WERI-Rb-1 (cell line): ENCODE measurements around the gene TRMT11.

Experiments
- DNase-seq: peaks from one replicate; pipeline ENCODE4 v3.0.0-alpha.2; 2020
- H3K27ac ChIP-seq: fragments of 250-450 bp; sonication (Bioruptor Pico); 2 replicates; pipeline ENCODE4 v1.5.1; 2020; ENCODE audit warnings: mild to moderate bottlenecking, moderate library complexity
- H3K27me3 ChIP-seq: fragments of 250-450 bp; sonication (Bioruptor Pico); 2 replicates; pipeline ENCODE4 v1.5.1; 2021; ENCODE audit warnings: mild to moderate bottlenecking, low read depth, moderate library complexity; ENCODE audit not compliant: insufficient read depth, severe bottlenecking
- H3K36me3 ChIP-seq: fragments of 250-450 bp; sonication (Bioruptor Pico); 2 replicates; pipeline ENCODE4 v1.5.1; 2020; ENCODE audit warnings: mild to moderate bottlenecking, moderate library complexity
- H3K4me3 ChIP-seq: 2 replicates; pipeline ENCODE4 v1.5.1; 2011; ENCODE audit warnings: low read depth, mild to moderate bottlenecking, control low read depth, low read length
- H3K9me3 ChIP-seq: fragments of 250-450 bp; sonication (Bioruptor Pico); 2 replicates; pipeline ENCODE4 v1.5.1; 2021; ENCODE audit warnings: mild to moderate bottlenecking, moderate library complexity; ENCODE audit not compliant: severe bottlenecking
- CTCF ChIP-seq: IDR thresholded peaks from 2 replicates; pipeline ENCODE4 v1.5.1; 2011; ENCODE audit warnings: low read depth, mild to moderate bottlenecking, control low read depth, inconsistent platforms, low read length

The TRMT11 gene

DNA sequence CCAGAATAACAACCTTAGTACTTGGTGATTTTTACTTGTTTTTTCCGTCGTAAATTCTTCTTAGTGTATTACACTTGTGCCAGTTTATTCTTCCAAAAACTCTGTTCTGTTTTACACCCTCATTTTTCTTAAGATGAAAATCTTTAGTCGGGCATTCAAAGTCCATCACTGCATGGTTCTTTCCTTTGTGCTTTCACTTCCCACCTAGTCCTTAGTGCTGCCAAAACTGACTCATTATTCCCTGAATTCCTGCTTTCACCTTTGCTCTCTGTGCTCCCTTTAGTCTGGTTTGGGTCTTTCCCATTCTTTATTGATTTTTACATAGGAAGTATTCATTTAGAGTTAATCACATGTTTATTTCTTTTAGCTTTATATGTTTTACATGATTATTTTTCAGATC, 3.3 kb downstream of the TRMT11 start:
- Histone ChIP-seq H3K9me3 (no peaks in the 10 kb centered on the region), H3K27ac (no peak overlapping the region), H3K4me3 (no peak overlapping the region), H3K36me3 (no peaks in the 10 kb centered on the region), H3K27me3 (no peaks in the 10 kb centered on the region)
- TF ChIP-seq CTCF, result no peak
- no peak for DNase-seq

- H3K4me3 ChIP-seq, result no peak overlapping the region
- TF ChIP-seq CTCF, result no peak
- H3K27me3 ChIP-seq, result no peaks in the 10 kb centered on the region
- no peak overlapping the region for H3K27ac ChIP-seq
- no peaks in the 10 kb centered on the region for H3K36me3 ChIP-seq
- H3K9me3 ChIP-seq, result no peaks in the 10 kb centered on the region
- no peak for DNase-seq
These were observed 5.3 kb downstream of the TRMT11 start for GRCh38 chr6:125991653-125992052.

DNA sequence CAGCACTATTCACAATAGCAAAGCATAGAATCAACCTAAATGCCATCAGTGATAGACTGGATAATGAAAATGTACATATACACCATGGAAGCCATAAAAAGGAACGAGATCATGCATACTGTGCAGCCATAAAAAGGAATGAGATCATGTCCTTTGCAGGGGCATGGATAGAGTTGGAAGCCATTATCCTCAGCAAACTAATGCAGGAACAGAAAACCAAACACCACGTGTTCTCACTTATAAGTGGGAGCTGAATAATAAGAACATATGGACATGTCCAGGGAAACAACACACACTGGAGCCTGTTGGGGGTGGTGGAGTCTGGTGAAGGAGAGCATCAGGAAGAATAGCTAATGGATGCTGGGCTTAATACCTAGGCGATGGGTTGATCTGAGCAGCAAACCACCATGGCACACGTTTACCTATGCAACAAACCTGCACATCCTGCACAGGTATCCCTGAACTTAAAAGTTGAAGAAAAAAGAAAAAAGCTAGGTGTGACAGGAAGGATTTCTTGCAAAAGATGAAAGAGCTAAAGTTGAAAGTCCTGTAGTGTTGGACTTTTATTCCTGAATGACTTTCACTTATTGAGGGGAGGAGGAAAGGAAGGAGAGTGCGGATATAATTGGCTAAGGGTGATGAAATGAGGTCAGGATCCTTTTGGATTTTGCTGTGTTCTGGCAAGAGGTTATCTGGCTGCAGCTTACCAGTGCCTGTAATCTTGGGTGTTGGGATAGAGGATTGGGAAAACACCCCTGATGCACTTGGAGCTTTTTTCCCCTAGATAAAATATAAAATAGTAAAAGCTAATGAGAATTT, 8.5 kb downstream of the TRMT11 start:
- no peak overlapping the region for H3K27ac ChIP-seq
- peak; percentile 15 for DNase-seq
- no peaks in the 10 kb centered on the region for H3K27me3 ChIP-seq
- H3K9me3 ChIP-seq, result no peaks in the 10 kb centered on the region
- H3K4me3 ChIP-seq, result no peak overlapping the region
- peaks cover 21% of the 10 kb centered on the region; the same call in 1 of the 2 replicates for H3K36me3 ChIP-seq
- TF ChIP-seq CTCF, result no peak

GRCh38 chr6:125995972-125996580, 9.7 kb downstream of the TRMT11 start:
- Histone ChIP-seq H3K27ac (no peak overlapping the region), H3K9me3 (no peaks in the 10 kb centered on the region), H3K4me3 (no peak overlapping the region), H3K27me3 (no peaks in the 10 kb centered on the region), H3K36me3 (peaks cover 30% of the 10 kb centered on the region)
- DNase-seq, result peak; percentile 51
- TF ChIP-seq CTCF, result peak; percentile 76

- Histone ChIP-seq H3K9me3 (no peaks in the 10 kb centered on the region), H3K4me3 (no peak overlapping the region), H3K36me3 (peaks cover 46% of the 10 kb centered on the region), H3K27me3 (no peaks in the 10 kb centered on the region), H3K27ac (no peak overlapping the region)
- TF ChIP-seq CTCF, result no peak
- DNase-seq, result no peak
These were observed 16.7 kb downstream of the TRMT11 start for GRCh38 chr6:126002755-126003679.
